Measurements from ENCODE around the gene GULP1.

Gene GULP1

GRCh38 chr2:188425266-188425665 lies 133.6 kb downstream of the GULP1 start:
- no peak for TF ChIP-seq CTCF (conservative IDR thresholded peaks at IDR 0.05)
- no peak overlapping the region for H3K27ac ChIP-seq

GRCh38 chr2:188426121-188426520 lies 134.4 kb downstream of the GULP1 start:
- TF ChIP-seq CTCF (conservative IDR thresholded peaks at IDR 0.05): no peak
- H3K27ac ChIP-seq: no peak overlapping the region

GRCh38 chr2:188430705-188431104 lies 139.0 kb downstream of the GULP1 start:
- no peak overlapping the region for H3K27ac ChIP-seq
- no peak for TF ChIP-seq CTCF (conservative IDR thresholded peaks at IDR 0.05)

- no peak overlapping the region for H3K27ac ChIP-seq
- TF ChIP-seq CTCF (conservative IDR thresholded peaks at IDR 0.05): no peak
Observed at GRCh38 chr2:188434018-188434417, 142.3 kb downstream of the GULP1 start.

GRCh38 chr2:188435115-188435514 lies 143.4 kb downstream of the GULP1 start:
- TF ChIP-seq CTCF (conservative IDR thresholded peaks at IDR 0.05): no peak
- H3K27ac ChIP-seq: no peak overlapping the region

GRCh38 chr2:188437537-188437936 lies 145.9 kb downstream of the GULP1 start:
- H3K27ac ChIP-seq: no peak overlapping the region
- TF ChIP-seq CTCF (conservative IDR thresholded peaks at IDR 0.05): no peak

GRCh38 chr2:188439986-188440385 lies 148.3 kb downstream of the GULP1 start:
- no peak for TF ChIP-seq CTCF (conservative IDR thresholded peaks at IDR 0.05)
- H3K27ac ChIP-seq: no peak overlapping the region

- no peak for TF ChIP-seq CTCF (conservative IDR thresholded peaks at IDR 0.05)
- no peak overlapping the region for H3K27ac ChIP-seq
Observed at GRCh38 chr2:188440849-188441248, 149.2 kb downstream of the GULP1 start.
